ENCODE measurements around the gene ZNF688. TPM values are rescaled to one million over a fixed set of nuclear protein-coding genes. Genes with fewer than 3 reads are reported as not detected.

The ZNF688 gene
- total and polyA plus RNA-seq, 2 of the 13 experiments (the other 11 are each of a cell fraction or from before 2014, with no cell fraction given) = 2.4 to 5.4 TPM

DNA sequence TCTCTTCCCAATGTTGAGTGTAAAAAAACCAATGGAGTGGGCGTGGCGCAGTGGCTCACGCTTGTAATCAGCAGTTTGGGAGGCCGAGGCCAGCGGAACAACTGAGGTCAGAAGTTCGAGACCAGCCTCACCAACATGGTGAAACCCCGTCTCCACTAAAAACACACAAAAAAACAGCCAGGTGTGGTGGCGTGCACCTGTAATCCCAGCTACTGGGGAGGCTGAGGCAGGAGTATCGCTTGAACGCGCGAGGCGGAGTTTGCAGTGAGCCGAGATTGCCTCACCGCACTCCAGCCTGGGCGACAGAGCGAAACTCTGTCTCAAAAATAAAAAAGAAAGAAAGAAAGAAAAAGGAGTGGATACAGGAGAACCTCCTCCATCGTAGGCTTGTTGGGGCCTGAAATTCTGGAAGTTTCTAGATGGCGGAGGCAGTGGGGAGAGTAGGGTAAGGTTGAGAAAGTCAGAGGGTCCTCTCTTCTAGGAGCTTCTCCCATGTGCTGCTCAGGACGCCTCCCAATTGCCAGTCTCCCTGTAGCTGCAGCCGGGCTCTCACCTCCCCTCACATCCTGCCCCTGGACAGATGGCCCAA lies 12.6 kb downstream of the ZNF688 start (continued):
- TF ChIP-seq, protein P1, sequence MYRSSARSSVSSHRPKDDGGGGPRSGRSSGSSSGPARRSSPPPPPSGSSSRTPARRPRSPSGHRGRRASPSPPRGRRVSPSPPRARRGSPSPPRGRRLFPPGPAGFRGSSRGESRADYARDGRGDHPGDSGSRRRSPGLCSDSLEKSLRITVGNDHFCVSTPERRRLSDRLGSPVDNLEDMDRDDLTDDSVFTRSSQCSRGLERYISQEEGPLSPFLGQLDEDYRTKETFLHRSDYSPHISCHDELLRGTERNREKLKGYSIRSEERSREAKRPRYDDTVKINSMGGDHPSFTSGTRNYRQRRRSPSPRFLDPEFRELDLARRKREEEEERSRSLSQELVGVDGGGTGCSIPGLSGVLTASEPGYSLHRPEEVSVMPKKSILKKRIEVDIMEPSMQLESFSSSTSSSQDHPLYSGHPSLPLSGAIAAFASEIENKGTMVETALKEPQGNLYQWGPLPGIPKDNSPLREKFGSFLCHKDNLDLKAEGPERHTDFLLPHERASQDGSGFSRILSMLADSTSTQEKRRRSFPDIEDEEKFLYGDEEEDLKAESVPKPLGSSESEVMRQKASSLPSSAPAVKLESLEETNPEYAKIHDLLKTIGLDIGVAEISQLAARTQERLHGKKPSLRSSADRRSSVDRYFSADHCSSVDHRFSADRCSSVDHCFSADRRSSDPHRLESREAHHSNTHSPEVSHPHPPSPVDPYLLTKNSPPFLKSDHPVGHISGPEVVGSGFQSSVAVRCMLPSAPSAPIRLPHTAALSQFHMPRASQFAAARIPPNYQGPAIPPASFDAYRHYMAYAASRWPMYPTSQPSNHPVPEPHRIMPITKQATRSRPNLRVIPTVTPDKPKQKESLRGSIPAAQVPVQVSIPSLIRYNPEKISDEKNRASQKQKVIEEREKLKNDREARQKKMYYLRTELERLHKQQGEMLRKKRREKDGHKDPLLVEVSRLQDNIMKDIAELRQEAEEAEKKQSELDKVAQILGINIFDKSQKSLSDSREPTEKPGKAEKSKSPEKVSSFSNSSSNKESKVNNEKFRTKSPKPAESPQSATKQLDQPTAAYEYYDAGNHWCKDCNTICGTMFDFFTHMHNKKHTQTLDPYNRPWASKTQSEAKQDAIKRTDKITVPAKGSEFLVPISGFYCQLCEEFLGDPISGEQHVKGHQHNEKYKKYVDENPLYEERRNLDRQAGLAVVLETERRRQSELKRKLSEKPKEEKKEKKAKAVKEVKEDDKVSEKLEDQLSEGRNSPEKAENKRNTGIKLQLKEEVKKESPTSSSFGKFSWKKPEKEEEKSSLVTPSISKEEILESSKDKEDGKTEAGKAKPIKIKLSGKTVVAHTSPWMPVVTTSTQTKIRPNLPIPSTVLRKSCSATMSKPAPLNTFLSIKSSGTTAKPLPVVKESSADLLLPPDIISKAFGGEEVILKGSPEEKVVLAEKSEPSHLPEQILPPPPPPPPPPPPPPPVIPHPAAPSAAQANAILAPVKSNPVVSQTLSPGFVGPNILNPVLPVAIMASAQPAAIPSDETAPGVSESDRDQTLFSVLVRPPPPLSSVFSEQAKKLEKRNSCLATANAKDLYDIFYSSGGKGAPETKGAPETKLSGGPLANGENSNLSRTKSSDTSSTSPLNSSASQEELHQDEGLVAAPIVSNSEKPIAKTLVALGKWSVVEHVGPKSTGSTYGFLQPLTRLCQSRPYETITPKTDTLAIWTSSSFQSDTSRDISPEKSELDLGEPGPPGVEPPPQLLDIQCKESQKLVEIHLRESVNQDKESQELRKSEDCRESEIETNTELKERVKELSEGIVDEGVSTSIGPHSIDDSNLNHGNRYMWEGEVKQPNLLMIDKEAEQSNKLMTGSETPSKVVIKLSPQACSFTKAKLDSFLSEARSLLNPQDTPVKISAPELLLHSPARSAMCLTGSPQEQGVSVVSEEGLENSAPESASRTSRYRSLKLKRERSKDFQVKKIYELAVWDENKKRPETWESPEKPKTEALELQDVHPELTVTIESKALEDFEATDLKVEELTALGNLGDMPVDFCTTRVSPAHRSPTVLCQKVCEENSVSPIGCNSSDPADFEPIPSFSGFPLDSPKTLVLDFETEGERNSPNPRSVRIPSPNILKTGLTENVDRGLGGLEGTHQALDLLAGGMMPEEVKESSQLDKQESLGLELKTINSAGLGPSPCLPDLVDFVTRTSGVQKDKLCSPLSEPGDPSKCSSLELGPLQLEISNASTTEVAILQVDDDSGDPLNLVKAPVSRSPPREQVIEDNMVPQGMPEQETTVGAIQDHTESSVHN (CRISPR knock-in tag; IDR thresholded peaks at IDR 0.05) = no peak
- TF ChIP-seq, protein P2, sequence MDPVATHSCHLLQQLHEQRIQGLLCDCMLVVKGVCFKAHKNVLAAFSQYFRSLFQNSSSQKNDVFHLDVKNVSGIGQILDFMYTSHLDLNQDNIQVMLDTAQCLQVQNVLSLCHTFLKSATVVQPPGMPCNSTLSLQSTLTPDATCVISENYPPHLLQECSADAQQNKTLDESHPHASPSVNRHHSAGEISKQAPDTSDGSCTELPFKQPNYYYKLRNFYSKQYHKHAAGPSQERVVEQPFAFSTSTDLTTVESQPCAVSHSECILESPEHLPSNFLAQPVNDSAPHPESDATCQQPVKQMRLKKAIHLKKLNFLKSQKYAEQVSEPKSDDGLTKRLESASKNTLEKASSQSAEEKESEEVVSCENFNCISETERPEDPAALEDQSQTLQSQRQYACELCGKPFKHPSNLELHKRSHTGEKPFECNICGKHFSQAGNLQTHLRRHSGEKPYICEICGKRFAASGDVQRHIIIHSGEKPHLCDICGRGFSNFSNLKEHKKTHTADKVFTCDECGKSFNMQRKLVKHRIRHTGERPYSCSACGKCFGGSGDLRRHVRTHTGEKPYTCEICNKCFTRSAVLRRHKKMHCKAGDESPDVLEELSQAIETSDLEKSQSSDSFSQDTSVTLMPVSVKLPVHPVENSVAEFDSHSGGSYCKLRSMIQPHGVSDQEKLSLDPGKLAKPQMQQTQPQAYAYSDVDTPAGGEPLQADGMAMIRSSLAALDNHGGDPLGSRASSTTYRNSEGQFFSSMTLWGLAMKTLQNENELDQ (CRISPR knock-in tag; IDR thresholded peaks at IDR 0.05; ENCODE audit: borderline replicate concordance) = no peak
- TF ChIP-seq RFXAP (CRISPR knock-in tag; IDR thresholded peaks at IDR 0.05; ENCODE audit: borderline replicate concordance) (0 out of 2 replicates have a peak, but pooled peaks have one; percentile 11), RORA (CRISPR knock-in tag; IDR thresholded peaks at IDR 0.05) (no peak), NKX3-1 (CRISPR knock-in tag; IDR thresholded peaks at IDR 0.05) (no peak), KDM4B (CRISPR knock-in tag; IDR thresholded peaks at IDR 0.05) (no peak), PPARG (CRISPR knock-in tag; conservative IDR thresholded peaks at IDR 0.05) (no peak), SP4 (CRISPR knock-in tag; IDR thresholded peaks at IDR 0.05) (no peak), EP300 (IDR thresholded peaks at IDR 0.05; ENCODE audit: low read depth in 2 of 2, low read length in 2 of 2) (no peak), EP300 (CRISPR knock-in tag; IDR thresholded peaks at IDR 0.05; ENCODE audit: borderline replicate concordance) (no peak), RCOR2 (CRISPR knock-in tag; IDR thresholded peaks at IDR 0.05) (peak; percentile 73), BRD4 (CRISPR knock-in tag; IDR thresholded peaks at IDR 0.05) (no peak)
- TF ChIP-seq, protein P3, sequence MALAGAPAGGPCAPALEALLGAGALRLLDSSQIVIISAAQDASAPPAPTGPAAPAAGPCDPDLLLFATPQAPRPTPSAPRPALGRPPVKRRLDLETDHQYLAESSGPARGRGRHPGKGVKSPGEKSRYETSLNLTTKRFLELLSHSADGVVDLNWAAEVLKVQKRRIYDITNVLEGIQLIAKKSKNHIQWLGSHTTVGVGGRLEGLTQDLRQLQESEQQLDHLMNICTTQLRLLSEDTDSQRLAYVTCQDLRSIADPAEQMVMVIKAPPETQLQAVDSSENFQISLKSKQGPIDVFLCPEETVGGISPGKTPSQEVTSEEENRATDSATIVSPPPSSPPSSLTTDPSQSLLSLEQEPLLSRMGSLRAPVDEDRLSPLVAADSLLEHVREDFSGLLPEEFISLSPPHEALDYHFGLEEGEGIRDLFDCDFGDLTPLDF (CRISPR knock-in tag; IDR thresholded peaks at IDR 0.05) = no peak
- TF ChIP-seq, protein P4, sequence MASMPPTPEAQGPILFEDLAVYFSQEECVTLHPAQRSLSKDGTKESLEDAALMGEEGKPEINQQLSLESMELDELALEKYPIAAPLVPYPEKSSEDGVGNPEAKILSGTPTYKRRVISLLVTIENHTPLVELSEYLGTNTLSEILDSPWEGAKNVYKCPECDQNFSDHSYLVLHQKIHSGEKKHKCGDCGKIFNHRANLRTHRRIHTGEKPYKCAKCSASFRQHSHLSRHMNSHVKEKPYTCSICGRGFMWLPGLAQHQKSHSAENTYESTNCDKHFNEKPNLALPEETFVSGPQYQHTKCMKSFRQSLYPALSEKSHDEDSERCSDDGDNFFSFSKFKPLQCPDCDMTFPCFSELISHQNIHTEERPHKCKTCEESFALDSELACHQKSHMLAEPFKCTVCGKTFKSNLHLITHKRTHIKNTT (CRISPR knock-in tag; IDR thresholded peaks at IDR 0.05) = no peak
- TF ChIP-seq, protein P5, sequence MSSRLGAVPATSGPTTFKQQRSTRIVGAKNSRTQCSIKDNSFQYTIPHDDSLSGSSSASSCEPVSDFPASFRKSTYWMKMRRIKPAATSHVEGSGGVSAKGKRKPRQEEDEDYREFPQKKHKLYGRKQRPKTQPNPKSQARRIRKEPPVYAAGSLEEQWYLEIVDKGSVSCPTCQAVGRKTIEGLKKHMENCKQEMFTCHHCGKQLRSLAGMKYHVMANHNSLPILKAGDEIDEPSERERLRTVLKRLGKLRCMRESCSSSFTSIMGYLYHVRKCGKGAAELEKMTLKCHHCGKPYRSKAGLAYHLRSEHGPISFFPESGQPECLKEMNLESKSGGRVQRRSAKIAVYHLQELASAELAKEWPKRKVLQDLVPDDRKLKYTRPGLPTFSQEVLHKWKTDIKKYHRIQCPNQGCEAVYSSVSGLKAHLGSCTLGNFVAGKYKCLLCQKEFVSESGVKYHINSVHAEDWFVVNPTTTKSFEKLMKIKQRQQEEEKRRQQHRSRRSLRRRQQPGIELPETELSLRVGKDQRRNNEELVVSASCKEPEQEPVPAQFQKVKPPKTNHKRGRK (CRISPR knock-in tag; IDR thresholded peaks at IDR 0.05) = peak; percentile 70; the same call in 1 of the 2 replicates

Measured in HepG2 (cell line).